Right ventricle myocardium inferior (tissue), 1 donor: ENCODE results near the gene PYCR2. TPM values are rescaled to one million over a fixed set of nuclear protein-coding genes. Genes with fewer than 3 reads are reported as not detected.
"Not testable (repeated sequence)": the region's sequence is repeated elsewhere in the genome, so short reads cannot be mapped to it uniquely, and the experiment has no call there.

Experiments
- ATAC-seq: fragments of 200-7000 bp; cut with Tn5 transposase; one replicate; pipeline ENCODE4 v1.9.1; 2020; ENCODE audit warnings: mild to moderate bottlenecking, moderate library complexity
- DNase-seq: peaks from one replicate; pipeline ENCODE4 v3.0.0; 2021; ENCODE audit errors: missing footprints
- intact Hi-C: fragments of 100-400 bp; cut with DNase I; formaldehyde crosslinking; loops from one replicate; pipeline ENCODE4 v1.11.0; 2022
- long read RNA-seq: library from polyadenylated mRNA; unstranded; transcript quantifications from one replicate; pipeline ENCODE4 v2.0.0, GENCODE V29; 2021
- total RNA-seq: library from RNA; stranded (reverse); fragmentation: NEBNext Ultra II Directional; extraction: Animal tissue kit (Norgen Biotek cat#: 25700); gene quantifications from one replicate; pipeline ENCODE4 v1.2.1, GENCODE V29; 2021
- donor health status: DM: no; HTN: yes; CAD: no; lungs with severe emphysema.

The PYCR2 gene
- 58.6 TPM for total RNA-seq
- long read RNA-seq, transcript PYCR2-201 (7 exons, 1,689 nt) = major isoform, 42 of 47 reads
- long read RNA-seq, partial matches to known transcripts = 3 of 47 reads
- long read RNA-seq, other reads (novel, unspliced or antisense) = 2 of 47 reads

GRCh38 chr1:225923692-225924555 lies at the start of gene PYCR2:
TSS of gene PYCR2 (minus strand) at chr1:225924250. CDS start at chr1:225924110, 140 bp downstream.
- intact Hi-C loops = loop anchor here (1.0 to 10.0 kb wide), 2 partner anchors 42 to 269 kb away; partner anchors contain the start of genes ENAH and TMEM63A

GRCh38 chr1:225973158-225973557 lies 49.1 kb upstream of the PYCR2 start:
- ATAC-seq = no peak

More at GRCh38 chr1:225923692-225924555, at the start of gene PYCR2:
- peak; percentile 99 for ATAC-seq
- DNase-seq = peak; percentile 98

DNA sequence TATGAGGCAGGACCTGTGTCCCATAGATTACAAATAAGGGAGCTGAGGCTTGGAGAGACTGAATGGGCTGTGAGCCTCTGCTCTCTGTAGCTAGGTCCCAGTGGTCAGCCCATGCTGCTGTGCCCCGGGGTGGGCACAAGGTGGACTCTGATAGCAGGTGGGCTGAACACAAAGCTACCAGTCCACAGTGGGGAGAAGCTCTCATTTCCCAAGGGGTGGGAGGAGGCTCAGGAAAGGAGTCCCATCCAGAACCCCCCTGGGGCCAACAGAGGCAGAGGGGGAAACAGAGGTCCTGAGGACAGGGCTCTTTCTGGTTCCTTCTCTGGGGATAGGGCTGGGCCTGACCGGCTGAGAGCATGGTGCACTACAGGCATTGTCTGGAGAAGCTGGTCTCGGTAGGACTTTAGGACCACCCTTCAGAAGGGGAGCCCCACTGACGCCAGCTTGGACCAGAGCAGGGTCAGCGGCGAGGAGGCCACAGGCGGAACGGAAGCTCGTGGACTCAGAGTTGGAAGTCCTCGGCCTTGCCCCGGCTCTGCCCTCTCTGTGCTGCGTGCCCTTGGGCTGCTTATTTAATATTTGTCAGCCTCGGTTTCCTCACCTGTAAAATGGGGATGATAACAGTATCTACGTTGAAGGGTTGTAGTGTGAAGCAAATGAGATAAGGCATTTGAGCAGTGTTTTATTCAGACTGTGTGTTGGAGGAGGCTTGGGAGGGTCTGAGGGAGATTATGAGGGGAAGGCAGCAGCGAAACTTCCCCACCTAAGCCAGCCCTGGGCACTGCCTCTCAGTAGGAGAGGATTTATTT lies 48.5 kb upstream of the PYCR2 start:
- intact Hi-C loops = no loop called here
- ATAC-seq (no peak), DNase-seq (no peak)

More at GRCh38 chr1:225973158-225973557, 49.1 kb upstream of the PYCR2 start:
- intact Hi-C loops = no loop called here
- DNase-seq = no peak

DNA sequence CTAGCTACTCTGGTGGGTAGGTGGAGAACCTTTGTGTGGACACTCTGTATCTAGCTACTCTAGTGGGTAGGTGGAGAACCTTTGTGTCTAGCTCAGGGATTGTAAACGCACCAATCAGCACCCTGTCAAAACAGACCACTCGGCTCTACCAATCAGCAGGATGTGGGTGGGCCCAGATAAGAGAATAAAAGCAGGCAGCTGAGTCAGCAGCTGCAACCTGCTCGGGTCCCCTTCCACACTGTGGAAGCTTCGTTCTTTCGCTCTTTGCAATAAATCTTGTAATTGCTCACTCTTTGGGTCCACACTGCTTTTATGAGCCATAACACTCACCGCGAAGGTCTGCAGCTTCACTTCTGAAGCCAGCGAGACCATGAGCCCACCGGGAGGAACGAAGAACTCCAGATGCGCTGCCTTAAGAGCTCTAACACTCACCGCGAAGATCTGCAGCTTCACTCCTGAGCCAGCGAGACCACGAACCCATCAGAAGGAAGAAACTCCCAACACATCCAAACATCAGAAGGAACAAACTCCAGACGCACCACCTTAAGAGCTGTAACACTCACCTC lies 46.6 kb upstream of the PYCR2 start:
- intact Hi-C loops, ATAC-seq, DNase-seq: not testable (repeated sequence)

GRCh38 chr1:225969751-225970150 lies 45.7 kb upstream of the PYCR2 start:
- DNase-seq, ATAC-seq, intact Hi-C loops: not testable (repeated sequence)

DNA sequence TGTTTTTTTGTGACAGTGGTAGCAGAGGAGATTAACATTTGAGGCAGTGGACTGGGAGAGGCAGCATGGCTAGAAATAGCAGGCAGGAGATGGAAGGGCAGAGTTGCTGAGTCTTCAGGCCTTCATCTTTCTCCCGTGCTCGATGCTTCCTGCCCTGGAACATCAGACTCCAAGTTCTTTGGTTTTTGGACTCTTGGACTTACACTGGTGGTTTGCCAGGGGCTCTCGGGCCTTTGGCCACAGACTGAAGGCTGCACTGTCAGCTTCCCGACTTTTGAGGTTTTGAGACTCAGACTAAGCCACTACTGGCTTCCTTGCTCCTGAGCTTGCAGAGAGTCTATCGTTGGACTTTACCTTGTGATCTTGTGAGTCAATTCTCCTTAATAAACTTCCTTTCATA lies 41.2 kb upstream of the PYCR2 start:
- intact Hi-C loops = no loop called here
- no peak for DNase-seq
- ATAC-seq = no peak

- no peak for ATAC-seq
- DNase-seq = no peak
- intact Hi-C loops = no loop called here
Measured at GRCh38 chr1:225963735-225964530, 39.9 kb upstream of the PYCR2 start.

DNA sequence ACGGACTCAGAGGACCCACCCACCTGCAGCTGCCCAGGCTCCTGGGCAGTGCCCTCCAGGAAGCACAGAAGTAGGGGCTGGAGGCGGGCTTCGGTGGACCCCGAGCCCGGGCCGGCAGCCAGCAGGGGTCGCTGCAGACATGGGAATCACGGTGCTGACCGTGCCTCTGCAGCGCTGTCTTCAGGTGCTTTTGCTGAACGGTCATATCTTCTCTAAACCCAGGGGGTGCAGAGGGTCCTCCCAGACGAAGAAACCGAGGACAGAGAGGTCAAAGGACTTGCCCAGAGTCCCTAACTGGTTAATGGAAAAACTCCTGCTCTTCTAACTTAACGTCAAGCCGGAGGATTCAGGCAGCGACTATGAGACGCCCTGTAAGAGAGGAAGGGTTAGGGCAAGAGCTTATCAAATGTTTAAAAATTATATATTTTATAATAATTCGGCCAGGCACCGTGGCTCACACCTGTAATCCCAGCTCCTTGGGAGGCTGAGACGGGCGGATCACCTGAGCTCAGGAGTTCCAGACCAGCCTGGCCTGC lies 38.5 kb upstream of the PYCR2 start:
- ATAC-seq (peak; percentile 31), DNase-seq (peak; percentile 80)
- intact Hi-C loops = no loop called here

GRCh38 chr1:225961659-225962439 lies 37.8 kb upstream of the PYCR2 start:
- intact Hi-C loops = no loop called here
- DNase-seq (no peak), ATAC-seq (no peak)

- DNase-seq (no peak), ATAC-seq (no peak)
- intact Hi-C loops = no loop called here
Measured at GRCh38 chr1:225958041-225958440, 34.0 kb upstream of the PYCR2 start.

DNA sequence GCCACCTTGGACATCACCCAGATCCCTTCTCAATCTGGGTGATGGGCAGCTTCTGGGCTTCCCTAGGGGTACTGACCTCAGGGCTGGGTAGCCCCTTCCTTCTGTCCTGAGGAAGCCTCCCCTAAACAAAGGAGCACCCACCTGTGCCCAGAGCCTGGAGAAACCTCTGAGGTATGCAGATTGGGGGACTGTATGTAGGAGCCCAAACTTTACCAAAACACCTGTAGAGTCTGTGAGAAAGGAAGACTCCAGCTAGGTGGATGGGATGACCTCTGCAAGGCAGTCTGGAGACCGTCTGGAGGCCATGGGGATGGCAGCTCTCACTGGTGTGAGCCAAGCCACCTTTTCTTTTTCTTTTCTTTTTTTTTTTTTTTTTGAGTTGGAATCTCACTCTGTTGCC lies 30.7 kb upstream of the PYCR2 start:
- DNase-seq (no peak), ATAC-seq (no peak)
- intact Hi-C loops = no loop called here

GRCh38 chr1:225953315-225953714 lies 29.3 kb upstream of the PYCR2 start:
- intact Hi-C loops = no loop called here
- ATAC-seq (no peak), DNase-seq (no peak)

DNA sequence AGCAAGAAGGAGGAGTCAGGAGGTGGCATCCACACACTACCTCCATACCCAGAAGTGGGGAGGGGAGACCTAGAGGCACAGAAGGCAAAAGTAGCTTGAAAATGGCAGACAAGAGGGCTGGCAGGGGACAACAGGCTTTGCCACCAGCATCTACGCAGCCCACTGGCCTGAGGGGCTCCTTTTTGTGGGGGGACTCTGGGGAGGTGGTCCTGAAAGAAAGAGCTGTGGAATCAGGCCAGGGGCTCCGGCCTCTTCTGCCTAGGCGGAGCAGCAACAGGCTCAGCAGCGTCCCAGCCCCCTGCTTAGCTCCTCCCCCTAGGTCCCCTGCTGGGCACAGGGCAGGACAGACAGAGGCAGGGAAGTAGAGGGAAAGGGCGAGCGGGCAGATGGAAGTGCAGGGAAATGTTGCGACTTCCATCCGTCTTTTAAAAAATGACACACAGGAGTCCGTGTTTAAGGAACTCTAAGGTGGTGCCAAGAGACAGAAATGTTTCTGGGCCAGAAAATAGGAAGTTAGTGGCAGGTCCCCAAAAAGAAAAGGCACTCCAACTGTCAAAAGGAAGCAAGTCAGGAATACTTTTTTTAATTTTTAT lies 27.0 kb upstream of the PYCR2 start:
- no peak for ATAC-seq
- intact Hi-C loops = no loop called here
- DNase-seq = no peak

- intact Hi-C loops = no loop called here
- no peak for ATAC-seq
- no peak for DNase-seq
Measured at GRCh38 chr1:225949041-225949440, 25.0 kb upstream of the PYCR2 start.

DNA sequence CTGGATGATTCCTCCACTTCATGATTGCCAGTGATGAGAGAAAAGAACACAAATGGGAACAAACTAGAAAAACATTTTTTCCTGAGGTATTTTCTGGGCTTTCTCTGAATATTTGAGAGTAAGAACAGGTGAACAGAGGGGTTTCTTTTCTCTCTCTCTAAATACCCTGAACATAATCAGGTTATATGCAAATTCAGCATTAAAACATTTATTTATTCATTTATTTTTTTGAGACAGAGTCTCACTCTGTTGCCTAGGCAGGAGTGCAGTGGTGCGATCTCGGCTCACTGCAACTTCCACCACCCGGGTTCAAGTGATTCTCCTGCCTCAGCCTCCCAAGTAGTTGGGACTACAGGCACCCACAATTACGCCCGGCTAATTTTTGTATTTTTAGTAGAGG lies 22.8 kb upstream of the PYCR2 start:
- DNase-seq (no peak), ATAC-seq (no peak)
- intact Hi-C loops = no loop called here

DNA sequence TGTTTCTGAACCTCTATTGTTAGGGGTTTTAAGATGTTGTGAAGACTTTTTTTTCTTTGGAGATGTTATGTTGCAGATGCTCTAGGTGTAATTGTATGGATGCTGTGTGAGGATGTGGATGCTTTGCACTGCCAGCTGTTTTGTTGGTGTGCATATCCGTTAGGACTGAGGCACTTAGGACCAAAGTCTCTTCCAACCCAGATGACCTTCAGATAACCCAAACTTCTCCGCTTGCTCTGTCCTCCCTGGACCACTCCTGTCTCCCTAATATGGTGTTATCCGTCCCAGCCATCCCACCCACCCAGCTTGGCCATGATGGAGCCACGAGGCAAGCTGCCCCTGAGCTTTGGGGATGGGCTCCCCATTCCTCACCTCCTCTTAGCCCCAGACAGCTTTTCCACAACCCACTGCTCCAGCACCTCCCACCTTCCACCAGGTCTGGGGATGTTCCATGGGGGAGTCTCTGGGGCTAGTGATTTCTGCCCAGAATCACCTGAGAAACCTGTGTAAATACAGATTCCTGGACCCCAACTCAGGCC lies 22.1 kb upstream of the PYCR2 start:
- DNase-seq (no peak), ATAC-seq (no peak)
- intact Hi-C loops = no loop called here

DNA sequence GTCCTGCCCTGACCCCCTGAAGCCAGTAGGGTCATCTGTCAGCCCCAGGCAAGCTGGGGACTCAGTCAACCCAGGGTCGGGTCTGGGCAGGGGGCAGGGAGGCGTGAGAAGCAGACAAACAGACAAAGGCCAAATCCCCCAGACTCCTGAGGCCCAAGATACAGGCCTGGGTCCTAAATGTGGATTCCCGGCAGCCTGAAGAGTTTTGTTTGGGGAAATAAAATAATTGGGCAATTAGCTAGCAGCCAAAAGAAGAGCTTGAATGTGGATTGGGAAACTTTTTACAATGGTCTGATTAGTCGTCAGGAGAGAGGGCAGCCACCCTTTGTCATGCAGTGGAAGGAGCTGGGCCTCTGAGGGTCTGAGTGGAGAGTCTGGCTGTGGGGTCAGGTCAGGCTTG lies 21.5 kb upstream of the PYCR2 start:
- no peak for DNase-seq
- ATAC-seq = no peak
- intact Hi-C loops = no loop called here
